A673 (cell line): ENCODE measurements around the gene OCEL1. TPM values are rescaled to one million over a fixed set of nuclear protein-coding genes. Genes with fewer than 3 reads are reported as not detected.

Source experiments
- BruUV-seq: library from RNA; stranded (reverse); fragments of 400-500 nt; replicated peaks from 2 replicates; lab custom pipeline; 2021; lab: Mats Ljungman, UMichigan
- CTCF ChIA-PET: fragments of 300-600 bp; sonication (Branson Sonifier 250); formaldehyde crosslinking; loops from one replicate; lab custom pipeline; 2022; ENCODE audit warnings: antibody characterized with exemption; lab: Charles Lee
- POLR2A ChIA-PET: fragments of 300-600 bp; sonication (Branson Sonifier 250); formaldehyde crosslinking; loops from one replicate; lab custom pipeline; 2022; ENCODE audit warnings: antibody characterized with exemption; ENCODE audit not compliant: low non-redundant PET; lab: Charles Lee
- DNase-seq: peaks from one replicate; pipeline ENCODE4 v3.0.0-alpha.2; 2015; ENCODE audit warnings: low spot score
- H3K27ac ChIP-seq: fragments of 200-600 bp; sonication (generic); 2 replicates; pipeline ENCODE4 v1.5.1; 2016; ENCODE audit warnings: mixed run types, low read depth, mild to moderate bottlenecking, mixed read lengths, antibody characterized with exemption, low read length; ENCODE audit not compliant: poor library complexity, severe bottlenecking
- H3K27me3 ChIP-seq: fragments of 200-600 bp; sonication (generic); replicated peaks from 2 replicates; pipeline ENCODE4 v1.6.1; 2017; ENCODE audit warnings: mixed run types, low read depth, mild to moderate bottlenecking, mixed read lengths, antibody characterized with exemption, low read length; ENCODE audit not compliant: insufficient read depth, poor library complexity
- H3K36me3 ChIP-seq: fragments of 200-600 bp; sonication (generic); 2 replicates; pipeline ENCODE4 v1.6.1; 2016; ENCODE audit warnings: mixed run types, mild to moderate bottlenecking, mixed read lengths, antibody characterized with exemption, low read length; ENCODE audit not compliant: insufficient read depth, poor library complexity, severe bottlenecking
- H3K4me1 ChIP-seq: fragments of 200-600 bp; sonication (generic); 2 replicates; pipeline ENCODE4 v1.6.1; 2017; ENCODE audit warnings: mixed run types, mild to moderate bottlenecking, mixed read lengths, antibody characterized with exemption, low read length; ENCODE audit not compliant: insufficient read depth, poor library complexity, severe bottlenecking
- H3K4me3 ChIP-seq: fragments of 200-600 bp; sonication (generic); 2 replicates; pipeline ENCODE4 v1.5.1; 2016; ENCODE audit warnings: low read depth, mixed run types, mild to moderate bottlenecking, mixed read lengths, low read length; ENCODE audit not compliant: poor library complexity, severe bottlenecking
- H3K9me3 ChIP-seq: fragments of 200-600 bp; sonication (generic); 2 replicates; pipeline ENCODE4 v1.6.1; 2016; ENCODE audit warnings: mixed run types, low read depth, mild to moderate bottlenecking, mixed read lengths, antibody characterized with exemption, low read length; ENCODE audit not compliant: poor library complexity, severe bottlenecking
- EZH2 ChIP-seq: fragments of 200-600 bp; sonication (generic); IDR thresholded peaks from 2 replicates; pipeline ENCODE4 v1.6.1; 2017; ENCODE audit warnings: borderline replicate concordance, low read depth, mild to moderate bottlenecking, mixed read lengths, antibody characterized with exemption, low read length; ENCODE audit not compliant: poor library complexity, severe bottlenecking
- intact Hi-C: fragments of 100-400 bp; cut with micrococcal nuclease; formaldehyde crosslinking; loops from one replicate; pipeline ENCODE4 v1.10.0; 2022; ENCODE audit not compliant: unreplicated experiment
- total RNA-seq: library from RNA; stranded (reverse); gene quantifications from 2 replicates; pipeline ENCODE4 v1.2.3, GENCODE V29; 2021
- TF ChIP-seq, protein P1 (sequence below): fragments of 300-800, 200-600 bp; sonication (generic); conservative IDR thresholded peaks from 2 replicates; pipeline ENCODE4 v1.5.1; 2017; ENCODE audit warnings: low read depth, mild to moderate bottlenecking, antibody characterized with exemption, low read length, moderate library complexity, mixed read lengths

Gene OCEL1
- total RNA-seq, 1 experiment from 2014 or later = 8.2 TPM

DNA sequence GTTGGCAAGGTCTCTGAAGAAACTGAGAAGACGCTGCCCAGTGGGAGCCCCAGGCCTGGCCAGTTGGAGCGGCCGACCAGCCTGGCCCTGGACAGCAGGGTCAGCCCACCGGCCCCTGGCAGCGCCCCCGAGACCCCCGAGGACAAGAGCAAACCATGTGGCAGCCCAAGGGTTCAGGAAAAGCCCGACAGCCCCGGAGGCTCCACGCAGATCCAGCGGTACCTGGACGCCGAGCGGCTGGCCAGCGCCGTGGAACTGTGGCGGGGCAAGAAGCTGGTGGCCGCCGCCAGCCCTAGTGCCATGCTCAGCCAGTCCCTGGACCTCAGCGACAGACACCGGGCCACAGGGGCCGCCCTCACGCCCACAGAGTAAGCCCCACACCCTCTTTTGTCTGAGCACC lies 30.9 kb upstream of the OCEL1 start:
- H3K27ac ChIP-seq = no peak overlapping the region
- H3K9me3 ChIP-seq = no peaks in the 10 kb centered on the region
- TF ChIP-seq EZH2 = no peak
- TF ChIP-seq, protein P1, sequence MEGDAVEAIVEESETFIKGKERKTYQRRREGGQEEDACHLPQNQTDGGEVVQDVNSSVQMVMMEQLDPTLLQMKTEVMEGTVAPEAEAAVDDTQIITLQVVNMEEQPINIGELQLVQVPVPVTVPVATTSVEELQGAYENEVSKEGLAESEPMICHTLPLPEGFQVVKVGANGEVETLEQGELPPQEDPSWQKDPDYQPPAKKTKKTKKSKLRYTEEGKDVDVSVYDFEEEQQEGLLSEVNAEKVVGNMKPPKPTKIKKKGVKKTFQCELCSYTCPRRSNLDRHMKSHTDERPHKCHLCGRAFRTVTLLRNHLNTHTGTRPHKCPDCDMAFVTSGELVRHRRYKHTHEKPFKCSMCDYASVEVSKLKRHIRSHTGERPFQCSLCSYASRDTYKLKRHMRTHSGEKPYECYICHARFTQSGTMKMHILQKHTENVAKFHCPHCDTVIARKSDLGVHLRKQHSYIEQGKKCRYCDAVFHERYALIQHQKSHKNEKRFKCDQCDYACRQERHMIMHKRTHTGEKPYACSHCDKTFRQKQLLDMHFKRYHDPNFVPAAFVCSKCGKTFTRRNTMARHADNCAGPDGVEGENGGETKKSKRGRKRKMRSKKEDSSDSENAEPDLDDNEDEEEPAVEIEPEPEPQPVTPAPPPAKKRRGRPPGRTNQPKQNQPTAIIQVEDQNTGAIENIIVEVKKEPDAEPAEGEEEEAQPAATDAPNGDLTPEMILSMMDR = no peak
- no peak for DNase-seq
- ChIA-PET POLR2A (no interaction called here), CTCF (no interaction called here)
- H3K27me3 ChIP-seq = no peaks in the 10 kb centered on the region
- no peaks in the 10 kb centered on the region for H3K4me1 ChIP-seq
- intact Hi-C loops = no loop called here
- peaks cover 22% of the 10 kb centered on the region for H3K36me3 ChIP-seq
- H3K4me3 ChIP-seq = no peak overlapping the region
- no TSS peak for BruUV-seq

DNA sequence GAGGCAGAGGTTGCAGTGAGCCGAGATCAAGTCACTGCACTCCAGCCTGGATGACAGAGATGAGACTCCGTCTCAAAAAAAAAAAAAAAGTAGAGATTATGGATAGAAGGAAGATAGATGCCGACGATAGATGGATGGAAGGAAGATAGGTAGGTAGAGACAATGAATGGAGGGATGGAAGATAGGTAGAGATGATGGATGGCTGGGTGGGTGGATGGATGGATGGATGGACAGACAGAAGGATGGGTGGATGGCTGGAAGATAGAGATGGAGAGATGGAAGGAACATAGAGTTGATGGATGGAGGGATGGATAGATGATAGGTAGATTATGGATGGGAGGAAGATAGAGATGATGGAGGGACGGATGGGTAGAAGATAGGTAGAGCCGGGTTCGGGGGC lies 29.4 kb upstream of the OCEL1 start:
- no peak overlapping the region for H3K4me3 ChIP-seq
- intact Hi-C loops = no loop called here
- H3K4me1 ChIP-seq = no peaks in the 10 kb centered on the region
- no peaks in the 10 kb centered on the region for H3K9me3 ChIP-seq
- no peaks in the 10 kb centered on the region for H3K27me3 ChIP-seq
- ChIA-PET POLR2A (no interaction called here), CTCF (no interaction called here)
- peaks cover 26% of the 10 kb centered on the region for H3K36me3 ChIP-seq
- no peak for DNase-seq
- H3K27ac ChIP-seq = no peak overlapping the region
- BruUV-seq = no TSS peak
- TF ChIP-seq EZH2 = no peak
- TF ChIP-seq, protein P1 = no peak

DNA sequence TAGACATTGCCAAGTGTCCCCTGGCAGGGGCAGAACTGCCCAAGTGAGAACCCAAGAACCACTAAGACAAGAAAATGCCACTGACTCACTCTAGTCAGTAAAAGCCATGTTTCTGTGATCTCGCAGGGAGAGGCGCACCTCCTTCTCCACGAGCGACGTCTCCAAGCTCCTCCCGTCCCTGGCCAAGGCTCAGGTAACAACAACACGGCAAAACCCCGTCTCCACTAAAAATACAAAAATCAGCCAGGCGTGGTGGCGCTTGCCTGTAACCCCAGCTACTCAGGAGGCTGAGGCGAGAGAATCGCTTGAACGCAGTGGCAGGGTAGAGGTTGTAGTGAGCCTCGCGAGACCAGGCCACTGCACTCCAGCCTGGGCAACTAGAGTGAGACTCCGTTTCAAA lies 28.4 kb upstream of the OCEL1 start:
- no peak overlapping the region for H3K4me3 ChIP-seq
- H3K4me1 ChIP-seq = no peaks in the 10 kb centered on the region
- TF ChIP-seq, protein P1 = no peak
- no peak for TF ChIP-seq EZH2
- ChIA-PET CTCF (no interaction called here), POLR2A (no interaction called here)
- H3K27ac ChIP-seq = no peak overlapping the region
- no peaks in the 10 kb centered on the region for H3K27me3 ChIP-seq
- intact Hi-C loops = no loop called here
- no peaks in the 10 kb centered on the region for H3K9me3 ChIP-seq
- no TSS peak for BruUV-seq
- peaks cover 37% of the 10 kb centered on the region for H3K36me3 ChIP-seq
- no peak for DNase-seq
